Inferior parietal cortex (tissue), 1 donor: ENCODE results near the gene SND1.

ENCODE experiments used
- DNase-seq: peaks from one replicate; pipeline ENCODE4 v3.0.0-alpha.2; 2016; ENCODE audit errors: extremely low spot score

SND1 gene

DNA sequence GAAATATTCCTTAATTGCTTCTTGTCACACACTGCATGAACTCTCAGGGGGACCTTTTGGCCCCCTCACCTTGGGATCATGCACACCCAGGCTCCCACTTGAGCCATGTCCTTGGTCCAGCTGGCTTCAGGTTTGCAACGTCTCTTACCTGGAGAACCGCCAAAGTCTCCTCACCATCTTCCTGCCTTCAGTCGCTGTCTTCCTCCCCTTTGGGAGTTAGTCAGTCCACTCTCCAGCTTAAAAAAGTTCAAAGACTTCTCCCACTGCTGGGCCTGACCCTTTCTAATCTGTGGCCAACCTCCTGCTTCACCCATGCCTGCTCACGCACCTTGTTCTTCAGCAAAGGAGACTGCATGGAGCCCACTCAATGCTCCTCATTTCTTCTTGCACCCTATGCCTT is 461.8 kb downstream of the SND1 start:
- DNase-seq = no peak

DNA sequence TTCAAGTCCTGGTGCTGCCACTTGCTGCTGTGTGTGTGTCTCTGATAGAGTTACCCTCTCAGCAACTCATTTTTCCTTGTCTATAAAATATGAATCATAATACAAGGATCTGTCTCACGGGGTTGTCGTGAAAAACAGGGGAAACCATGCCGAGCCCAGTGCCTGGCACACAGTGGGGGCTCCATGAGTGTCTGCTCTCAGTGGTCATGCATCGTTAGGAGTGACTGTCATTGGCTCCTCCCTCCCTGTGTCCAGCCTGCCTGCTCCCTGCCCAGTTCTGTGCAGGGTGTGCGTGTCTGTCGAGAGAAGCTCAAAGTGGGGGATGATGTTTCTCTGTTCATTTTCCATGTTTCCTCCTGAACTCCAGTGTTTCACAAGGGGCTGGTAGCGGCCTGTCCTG is 462.8 kb downstream of the SND1 start:
- DNase-seq = no peak

DNA sequence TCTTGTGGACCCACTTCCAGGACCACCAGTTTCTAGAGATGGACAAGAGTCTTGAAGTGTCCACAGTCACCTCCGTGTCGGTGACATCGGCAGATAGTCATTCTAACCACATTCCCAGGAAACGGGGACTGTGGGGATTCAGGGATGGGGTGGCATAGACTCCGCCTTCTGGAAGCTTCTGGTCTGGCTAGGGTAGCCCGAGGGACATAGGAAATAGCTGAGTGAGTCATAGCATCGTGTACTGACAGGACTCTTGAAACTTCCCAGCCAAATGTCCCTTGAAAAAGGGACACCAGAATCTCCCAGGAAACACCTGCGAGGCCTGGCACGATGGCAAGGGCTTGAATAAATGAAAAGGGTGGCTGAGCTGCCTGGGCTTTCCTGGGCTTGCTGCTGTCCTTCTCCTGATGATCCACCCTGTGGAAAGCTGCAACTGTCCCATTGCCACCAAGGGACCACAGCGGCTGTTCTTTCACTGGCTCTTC is 463.4 kb downstream of the SND1 start:
- DNase-seq = no peak

DNA sequence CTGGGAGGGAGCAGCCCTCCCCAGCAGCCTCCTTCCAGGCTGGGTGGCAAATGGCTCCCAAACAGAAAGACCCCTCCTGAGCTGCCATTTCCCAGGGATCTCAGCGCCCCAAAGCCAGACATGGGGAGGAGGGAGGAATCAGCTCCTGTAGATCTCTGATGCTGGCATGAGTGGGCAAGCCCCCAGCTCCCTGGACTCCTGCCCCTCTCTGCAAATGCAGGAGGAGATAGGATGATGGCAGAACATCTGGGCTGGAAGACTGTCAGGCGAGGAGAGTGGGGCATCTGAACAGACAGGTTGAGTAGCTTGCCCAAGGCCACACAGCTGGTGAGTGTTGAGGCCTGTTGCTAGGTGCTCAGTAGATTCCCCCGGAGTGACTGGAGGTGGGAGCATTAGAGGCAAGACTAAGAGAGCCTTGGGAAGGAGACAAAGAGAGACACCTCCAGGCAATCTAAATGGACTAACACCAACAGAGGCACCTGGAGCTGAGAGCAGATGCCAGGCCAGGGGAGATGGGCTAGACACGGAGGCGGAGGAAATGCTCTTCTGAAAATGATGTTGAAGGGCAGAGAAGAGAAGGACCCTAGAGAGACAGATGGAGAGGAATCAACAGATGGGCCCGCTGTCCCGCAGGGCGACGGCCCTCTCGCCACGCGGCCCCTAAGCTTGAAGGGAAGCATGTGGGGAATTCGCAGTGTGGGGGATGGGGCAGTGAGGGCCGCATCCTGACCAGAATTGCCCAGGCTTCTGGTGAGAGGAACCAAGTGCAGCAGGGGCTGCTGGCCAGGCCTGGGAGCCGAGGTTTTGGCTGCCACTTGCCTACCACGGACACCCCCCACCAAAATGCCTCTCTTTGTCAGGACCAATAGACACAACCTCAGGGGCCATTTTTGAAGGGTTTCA is 464.1 kb downstream of the SND1 start:
- DNase-seq = no peak

DNA sequence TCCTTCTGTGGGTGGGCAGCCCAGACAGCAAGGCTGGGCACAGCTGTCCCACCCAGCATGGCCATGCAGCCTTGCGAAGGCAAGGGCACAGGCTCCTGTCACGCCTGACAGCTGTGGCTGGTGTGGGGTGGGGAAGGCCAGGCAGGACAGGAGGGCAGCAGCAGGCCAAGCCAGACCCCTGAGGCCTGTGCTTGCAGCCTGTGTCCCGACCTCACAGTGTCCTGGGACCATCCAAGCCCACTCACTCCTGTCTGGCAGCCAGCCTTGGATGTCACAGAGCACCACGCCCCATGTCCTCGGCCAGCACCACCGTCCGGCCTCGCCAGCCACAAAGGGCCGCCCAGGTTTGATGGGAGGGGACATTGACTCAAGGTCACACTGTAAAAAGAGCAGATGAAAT is 464.7 kb downstream of the SND1 start:
- no peak for DNase-seq

DNA sequence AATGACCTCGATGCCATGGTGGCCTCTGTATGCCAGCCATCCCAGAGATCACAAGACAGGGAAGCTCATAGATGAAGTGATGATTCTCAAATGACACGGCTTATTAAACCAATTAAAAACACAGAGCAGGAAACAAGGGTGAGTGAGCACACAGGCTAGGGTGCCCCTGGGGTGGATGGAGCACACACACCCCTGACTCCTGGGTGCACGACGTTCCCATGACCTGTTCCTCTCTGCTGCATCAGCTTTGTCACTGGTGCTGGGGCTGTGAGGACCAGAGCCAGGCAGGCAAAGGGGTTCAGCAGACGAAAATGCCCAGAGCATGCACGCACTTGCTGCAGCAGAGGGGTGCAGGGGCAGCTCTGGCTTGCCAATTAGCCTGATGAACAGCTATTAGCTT is 465.7 kb downstream of the SND1 start:
- DNase-seq = no peak

DNA sequence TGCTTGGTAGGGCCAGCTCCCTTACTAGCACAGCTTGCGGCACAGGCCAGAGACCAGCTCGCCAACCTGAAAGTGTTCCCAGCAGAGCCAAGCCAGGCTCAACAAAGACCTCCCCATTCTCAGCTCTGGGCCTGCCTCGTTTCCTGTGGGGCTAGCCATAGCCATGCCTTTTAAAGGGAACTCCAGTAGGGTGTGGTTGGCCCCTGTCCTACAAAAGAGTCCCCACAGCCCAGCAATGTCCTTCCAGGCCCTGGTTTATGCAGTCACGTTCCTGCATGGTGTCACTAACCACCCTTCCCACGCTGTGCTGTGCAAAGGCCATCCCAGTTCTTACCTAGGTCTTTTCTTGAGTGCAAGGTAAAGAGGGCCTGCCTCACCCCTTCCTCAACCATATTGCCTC is 467.0 kb downstream of the SND1 start:
- no peak for DNase-seq

DNA sequence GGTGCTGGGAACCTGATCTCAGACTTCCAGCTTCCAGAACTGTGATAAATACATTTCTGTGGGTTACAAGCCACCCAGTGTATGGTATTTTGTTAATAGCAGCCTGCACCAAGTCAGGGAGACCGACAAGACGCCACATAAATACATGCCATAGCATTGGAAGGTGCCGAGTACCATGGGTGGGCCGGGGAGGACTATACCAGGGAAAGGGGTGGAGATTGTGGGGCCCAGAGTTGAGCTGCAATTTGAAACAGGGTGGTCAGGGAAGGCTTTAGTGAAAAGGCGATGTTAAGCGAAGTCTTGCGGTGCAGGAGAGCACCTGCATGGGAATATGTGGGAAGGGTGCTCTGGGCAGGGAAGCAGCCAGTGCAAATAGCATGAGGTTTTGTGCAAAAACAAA is 468.1 kb downstream of the SND1 start:
- no peak for DNase-seq

DNA sequence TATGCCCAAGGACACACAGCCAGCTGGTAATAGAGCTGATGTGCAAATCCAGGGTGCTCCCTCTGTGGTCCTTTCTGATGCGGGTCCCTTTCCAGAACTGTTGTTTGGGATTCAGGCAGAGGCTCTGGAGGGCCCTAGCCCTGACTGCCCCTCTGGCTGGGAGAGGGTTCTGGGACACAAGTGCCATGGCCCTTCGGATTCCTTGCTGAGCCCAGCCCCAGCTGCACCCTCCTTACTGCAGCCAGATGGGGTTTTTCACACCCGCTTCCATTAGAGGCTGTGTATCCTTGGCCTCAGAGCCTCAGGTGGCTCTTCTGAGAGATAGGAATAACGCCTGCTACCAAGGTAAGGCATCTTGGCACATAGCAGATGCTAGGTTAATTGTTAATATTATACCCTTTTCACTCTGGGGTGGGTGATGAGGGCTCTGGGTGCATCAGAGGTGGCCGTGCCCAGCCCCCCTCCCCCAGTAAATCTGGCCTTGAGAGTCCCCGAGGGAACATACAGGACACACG is 469.0 kb downstream of the SND1 start:
- DNase-seq = no peak

DNA sequence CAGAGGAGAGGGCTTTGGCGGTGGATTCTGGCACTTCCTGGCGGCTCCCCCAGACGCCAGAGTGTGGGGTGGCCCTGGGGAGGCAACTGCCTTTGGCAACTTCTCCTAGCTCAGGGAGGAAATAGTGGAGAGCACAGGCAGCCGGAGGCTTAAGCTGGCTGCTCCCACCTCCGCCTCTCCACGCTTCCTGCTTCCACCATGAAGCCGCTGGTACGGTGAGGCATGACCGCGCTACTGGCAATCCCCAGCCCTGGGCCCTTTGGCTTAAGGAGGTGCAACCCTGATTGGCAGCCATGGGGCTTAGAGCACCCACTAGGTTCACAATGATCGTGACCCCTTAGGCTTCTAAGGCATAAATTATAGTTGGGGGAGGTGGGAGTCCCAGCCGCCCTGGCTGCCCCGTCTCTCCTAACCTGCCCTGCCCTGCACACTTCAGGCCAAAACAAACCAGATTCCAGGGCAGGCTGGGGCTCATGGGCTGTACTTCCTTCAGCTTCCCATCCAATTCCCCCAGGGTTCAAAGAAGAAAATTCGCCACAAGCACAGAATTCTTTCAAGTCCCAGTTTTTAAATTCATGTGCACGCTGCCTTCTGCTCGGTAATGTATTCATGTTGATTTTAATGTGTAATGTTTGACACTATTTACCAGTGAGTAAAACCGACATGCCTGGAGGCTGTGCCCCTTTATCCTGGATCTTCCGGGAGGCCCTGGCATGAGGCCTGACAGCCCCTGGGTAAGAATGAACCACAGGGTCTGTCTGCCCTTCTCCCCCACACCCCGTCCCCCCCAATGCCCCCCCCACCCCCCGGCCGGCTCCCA is 469.9 kb downstream of the SND1 start:
- DNase-seq = no peak

DNA sequence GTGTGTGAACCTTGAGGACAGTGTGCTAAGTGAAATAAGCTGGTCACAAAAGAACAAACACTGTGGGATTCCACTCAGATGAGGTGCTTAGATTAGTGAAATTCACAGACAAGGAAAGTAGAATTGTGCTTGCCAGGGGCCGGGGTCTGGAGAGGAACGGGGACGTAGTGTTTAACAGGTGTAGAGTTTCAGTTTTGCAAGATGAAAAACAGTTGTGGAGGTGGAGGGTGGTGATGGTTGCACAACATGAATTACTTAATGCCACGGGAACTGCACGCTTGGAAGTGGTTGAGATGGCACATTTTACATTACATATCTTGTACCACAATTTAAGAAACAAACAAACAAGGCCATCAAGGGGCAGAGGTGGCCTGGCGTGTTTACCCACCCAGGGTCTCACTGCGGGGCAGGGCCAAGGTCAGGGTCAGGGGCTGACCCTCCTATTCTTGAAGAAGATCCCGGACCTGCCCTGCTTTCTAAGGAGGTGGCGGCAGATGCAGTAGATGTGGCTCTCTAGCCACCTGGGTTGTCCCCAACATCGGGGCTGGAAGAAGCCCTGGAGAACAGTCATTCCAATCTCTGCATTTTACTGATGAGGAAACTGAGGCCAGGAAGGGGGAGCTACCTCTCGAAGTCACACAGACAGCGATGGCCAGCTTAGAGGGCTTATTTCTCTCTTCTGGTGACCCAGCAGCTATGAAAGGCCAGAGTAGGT is 470.7 kb downstream of the SND1 start:
- no peak for DNase-seq

DNA sequence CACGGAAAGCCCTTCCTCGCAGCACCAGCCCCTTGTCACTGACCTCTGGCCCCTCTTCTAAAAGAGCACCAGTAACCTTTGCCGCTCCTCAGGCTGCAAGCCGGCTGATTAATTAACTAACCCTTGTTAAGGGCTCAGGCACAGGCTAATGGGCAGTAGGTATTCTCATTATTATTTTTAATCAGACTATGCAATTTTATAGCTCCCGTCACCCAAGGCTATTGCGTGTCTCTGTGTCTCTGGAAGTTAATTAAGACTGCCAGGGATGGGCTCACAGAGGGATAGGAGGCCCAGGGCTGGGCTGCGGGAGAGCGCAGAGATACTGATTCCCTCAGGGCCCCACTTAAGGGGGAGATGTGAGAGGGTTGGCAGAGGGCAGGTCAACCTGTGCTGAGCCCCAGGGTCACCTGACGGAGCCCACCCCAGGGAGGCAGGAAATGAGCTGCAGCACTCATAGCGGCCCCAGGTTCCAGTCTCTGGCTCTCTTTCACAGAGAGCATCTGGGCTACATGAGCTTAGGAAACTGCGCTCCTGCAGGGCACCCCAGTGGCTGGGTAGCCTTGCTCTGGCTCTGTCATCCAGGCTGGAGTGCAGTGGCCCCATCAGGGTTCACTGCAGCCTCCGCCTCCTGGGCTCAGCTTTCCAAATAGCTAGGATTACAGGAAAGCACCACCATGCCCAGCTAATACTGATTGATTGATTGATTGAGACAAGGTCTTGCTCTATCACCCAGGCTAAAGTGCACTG is 471.5 kb downstream of the SND1 start:
- no peak for DNase-seq

DNA sequence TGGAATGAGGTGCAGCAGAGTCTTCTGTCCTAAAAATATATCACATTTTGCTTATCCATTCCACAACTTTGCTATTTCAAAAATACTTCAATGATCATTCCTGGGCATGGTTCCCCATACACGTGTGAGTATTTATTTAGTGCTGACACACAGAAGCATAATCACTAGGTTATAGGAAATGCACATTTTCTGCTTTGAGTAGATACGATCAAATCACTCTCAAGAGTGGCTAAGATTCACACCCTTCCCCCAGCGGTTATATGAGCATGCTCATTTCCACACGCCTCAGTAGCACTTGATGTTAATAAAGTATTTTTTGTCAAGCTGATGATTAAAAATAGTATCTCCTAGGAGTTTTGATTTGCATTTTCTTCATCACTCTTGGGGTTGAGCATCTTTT is 472.8 kb downstream of the SND1 start:
- DNase-seq = no peak

DNA sequence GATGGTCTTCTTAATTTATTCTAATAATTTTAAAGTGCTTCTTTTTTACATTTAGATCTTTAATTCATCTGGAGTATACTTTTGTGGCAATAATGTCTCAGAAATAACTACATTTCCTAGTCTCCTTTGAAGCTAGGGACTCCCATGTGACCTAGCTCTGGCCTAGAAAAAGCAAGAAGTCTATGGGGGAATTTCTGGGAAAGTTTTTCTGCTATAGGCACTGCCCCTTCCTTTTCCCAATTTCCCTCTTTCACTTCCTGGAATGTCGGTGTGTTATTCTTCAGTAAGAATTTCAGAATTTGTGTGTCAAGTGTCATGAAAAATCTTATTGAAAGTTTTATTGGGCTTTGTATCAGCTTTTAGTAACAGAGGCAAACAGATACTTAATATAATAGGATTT is 473.8 kb downstream of the SND1 start:
- no peak for DNase-seq

DNA sequence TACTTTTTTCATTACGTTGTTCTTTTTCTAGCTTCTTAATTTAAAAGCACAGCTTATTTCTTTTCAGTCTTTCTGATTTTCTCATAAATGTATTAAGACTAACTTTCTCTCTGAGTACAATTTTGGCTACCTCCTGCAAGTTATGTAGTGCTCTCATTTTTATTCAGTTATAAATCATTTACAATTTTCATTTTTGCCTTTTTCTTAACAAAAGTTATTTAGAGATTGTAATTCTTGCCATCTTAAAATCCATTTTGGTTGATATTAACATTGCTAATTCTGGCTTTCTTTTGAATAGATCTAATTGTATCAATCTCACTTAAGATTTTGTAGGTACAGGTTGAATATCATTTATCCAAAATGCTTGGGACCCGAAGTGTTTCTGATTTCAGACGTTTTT is 476.4 kb downstream of the SND1 start:
- DNase-seq = no peak

DNA sequence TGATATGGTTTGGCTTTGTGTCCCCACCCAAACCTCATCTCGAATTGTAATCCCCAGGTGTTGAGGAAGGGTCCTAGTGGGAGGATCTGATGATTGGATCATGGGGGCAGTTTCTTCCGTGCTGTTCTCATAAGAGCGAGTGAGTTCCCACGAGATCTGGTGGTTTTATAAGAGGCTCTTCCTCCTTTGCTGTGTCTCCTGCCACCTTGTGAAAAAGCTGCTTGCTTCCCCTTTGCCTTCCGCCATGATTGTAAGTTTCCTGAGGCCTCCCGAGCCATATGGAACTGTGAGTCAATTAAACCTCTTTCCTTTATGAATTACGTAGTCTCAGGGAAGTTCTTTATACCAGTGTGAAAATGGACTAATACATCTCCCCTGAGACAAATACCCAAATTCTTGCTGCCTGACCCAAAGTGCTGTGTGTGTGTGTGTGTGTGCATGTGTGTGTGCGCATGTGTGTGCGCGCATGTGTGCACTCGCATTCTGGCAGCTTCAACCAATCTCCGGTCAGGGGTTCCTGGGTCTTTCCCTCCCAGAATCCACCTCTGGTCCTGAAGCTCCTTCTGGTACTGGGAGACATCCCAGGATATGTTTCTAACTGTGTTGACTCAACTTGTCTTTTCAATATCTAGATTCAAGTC is 477.4 kb downstream of the SND1 start:
- no peak for DNase-seq

DNA sequence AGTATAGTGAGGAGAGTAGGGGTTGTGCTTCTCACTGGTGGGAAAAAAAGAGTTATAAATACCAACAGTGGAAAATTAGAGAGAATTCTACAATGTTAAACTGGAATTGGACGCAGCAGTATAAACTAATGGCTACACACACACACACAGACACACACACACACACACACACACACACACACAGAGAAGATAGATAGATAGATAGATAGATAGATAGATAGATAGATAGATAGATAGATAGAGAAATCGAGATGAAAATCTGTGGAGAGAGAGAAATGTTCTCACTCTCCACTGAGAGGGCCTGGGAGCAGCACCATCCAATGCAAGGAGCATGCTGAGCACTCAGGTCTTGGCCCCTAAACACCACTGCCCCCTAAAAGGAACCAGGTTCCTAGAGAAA is 479.1 kb downstream of the SND1 start:
- DNase-seq = no peak

DNA sequence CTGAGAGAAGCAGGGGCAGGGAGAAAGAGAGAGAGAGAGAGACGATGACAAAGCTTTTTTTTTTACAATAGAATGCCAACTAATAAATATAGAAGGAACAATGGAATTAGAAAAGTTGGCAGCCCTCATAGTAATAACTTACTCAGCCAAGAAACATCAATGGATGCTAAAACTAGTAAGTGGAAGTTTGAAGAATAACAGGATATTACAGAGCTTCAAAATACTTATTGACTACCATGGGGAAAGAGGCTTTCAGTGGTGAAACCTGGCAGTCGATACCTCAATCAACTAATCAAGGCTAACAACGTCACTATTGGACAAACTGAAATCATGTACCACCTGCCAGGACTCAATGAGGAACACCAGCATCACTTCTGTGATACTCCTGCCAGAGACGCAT is 479.7 kb downstream of the SND1 start:
- DNase-seq = no peak

DNA sequence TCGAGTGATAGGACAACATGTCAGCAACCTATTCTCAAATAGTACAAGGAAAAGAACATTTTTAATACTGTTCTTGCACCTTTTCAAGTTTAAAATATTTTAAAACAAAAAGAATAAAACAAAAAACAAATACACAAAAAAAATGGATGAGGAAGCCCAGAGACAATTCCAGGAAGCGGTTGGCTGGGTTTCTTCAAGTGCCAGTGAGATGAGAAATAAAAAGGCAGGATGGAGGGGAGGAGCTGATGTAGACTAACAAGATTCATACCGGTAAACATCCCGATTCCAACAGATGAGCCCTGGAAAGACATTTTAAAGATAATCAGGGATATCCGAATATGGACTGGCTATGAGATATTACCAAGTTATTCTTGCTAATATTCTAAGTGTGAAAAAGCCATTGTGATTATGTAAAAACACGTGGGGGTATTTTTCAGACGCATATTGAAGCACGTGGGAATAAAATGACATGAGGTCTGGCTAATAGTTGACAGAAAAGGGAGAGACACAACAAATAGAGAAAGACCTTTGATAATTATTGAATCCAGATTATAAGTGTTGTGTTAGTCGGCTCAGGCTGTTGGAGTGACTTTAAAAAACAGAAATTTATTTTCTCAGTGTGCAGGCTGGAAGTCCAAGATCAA is 480.6 kb downstream of the SND1 start:
- no peak for DNase-seq

DNA sequence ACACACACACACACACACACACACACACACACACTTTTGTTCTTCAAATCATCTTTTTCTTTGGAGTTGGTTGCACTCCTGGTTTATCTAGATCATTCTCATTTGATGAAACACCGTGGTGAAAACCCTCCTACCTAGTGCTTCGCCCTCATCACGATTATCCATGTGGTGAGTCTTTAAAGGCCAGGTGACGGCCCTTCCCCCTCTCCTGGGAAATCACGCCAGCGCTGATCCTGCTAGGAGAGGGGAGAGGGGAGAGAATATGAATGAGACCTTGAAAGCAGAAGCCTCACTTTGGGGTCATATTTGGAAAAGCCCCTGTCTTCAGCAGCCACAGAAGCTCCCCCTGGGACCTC is 483.1 kb downstream of the SND1 start:
- no peak for DNase-seq
